ENCODE results near the gene HEPN1. TPM values are rescaled to one million over a fixed set of nuclear protein-coding genes. Genes with fewer than 3 reads are reported as not detected.

Gene HEPN1
- total and polyA plus RNA-seq, 9 of the 15 experiments (the other 6 are each of a cell fraction or from before 2014, with no cell fraction given): not detected

DNA sequence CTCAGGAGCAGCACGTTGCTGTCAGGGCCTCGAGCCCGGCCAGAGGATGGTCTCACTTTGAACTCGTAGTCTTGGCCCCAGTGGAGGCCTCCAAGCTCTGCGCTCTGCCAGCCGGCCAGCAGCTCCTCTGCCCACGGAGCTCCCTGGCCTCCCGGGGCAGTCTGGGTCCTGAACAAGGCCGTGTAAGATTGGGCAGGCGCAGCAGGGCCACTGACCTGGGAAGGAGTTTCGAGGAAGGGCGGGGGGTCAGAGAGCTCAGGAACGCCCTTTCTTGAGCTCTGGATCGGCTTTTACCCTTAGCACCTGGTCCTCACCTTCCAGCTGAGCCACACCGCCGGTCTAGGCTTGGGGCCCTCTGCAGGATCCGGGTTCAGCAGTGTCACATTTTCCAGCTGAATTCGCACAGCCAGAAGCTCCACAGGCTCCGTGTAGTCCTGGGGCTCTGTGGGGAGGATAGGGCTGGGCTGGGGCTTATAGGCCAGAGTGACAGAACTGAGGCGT is 23.5 kb upstream of the HEPN1 start:
- in situ Hi-C loops (cut with MboI) (no loop called here), intact Hi-C loops (cut with micrococcal nuclease) (no loop called here)
- ATAC-seq (peak; percentile 34), DNase-seq (ENCODE audit: extremely low read depth in 1 of 4, low spot score in 3 of 4) (no peak), FAIRE-seq (no peak)
- no peaks in the 10 kb centered on the region for H3K9me3 ChIP-seq (replicated peaks; ENCODE audit: control insufficient read depth, insufficient read depth, low read depth, low read length)
- 0 out of 2 replicates have a peak, but pooled peaks cover 4% of the 10 kb centered on the region for H4K20me1 ChIP-seq (replicated peaks; ENCODE audit: control insufficient read depth, insufficient read depth, low read length)
- H3K9ac ChIP-seq (ENCODE audit: insufficient read depth in 1 of 2, low read depth in 2 of 2, low read length in 2 of 2): no peak overlapping the region
- ChIA-PET POLR2A (interaction anchor here (1.3 kb wide), 1 partner anchor 14 kb away, joined by 4 read pairs; no protein-coding TSS in a partner anchor), CTCF (ENCODE audit: low intra/inter-chr PET ratio) (no interaction called here)
- H3K9me1 ChIP-seq (ENCODE audit: control insufficient read depth, insufficient read depth, low read length): peaks cover 2% of the 10 kb centered on the region
- BruUV-seq (replicated peaks): no TSS peak
- no peaks in the 10 kb centered on the region for H3K79me2 ChIP-seq (ENCODE audit: control insufficient read depth, insufficient read depth, low read length)
- H3K4me2 ChIP-seq (ENCODE audit: insufficient read depth, low read length): no peak overlapping the region
- H3K4me3 ChIP-seq: no peak overlapping the region
- no peaks in the 10 kb centered on the region for H3K4me1 ChIP-seq (replicated peaks in 1 of 2; ENCODE audit: control insufficient read depth in 2 of 2, insufficient read depth in 2 of 2, low read length in 2 of 2)
- H3K36me3 ChIP-seq (ENCODE audit: control insufficient read depth, insufficient read depth, low read length): no peaks in the 10 kb centered on the region
- no peak overlapping the region for H2AFZ ChIP-seq (ENCODE audit: low read depth, low read length)
- TF ChIP-seq FOXM1 (IDR thresholded peaks at IDR 0.05; ENCODE audit: low read depth) (no peak), FOXM1 (CRISPR knock-in tag; IDR thresholded peaks at IDR 0.05; ENCODE audit: low read depth) (no peak), ZBTB12 (CRISPR knock-in tag; IDR thresholded peaks at IDR 0.05) (no peak), XRCC3 (IDR thresholded peaks at IDR 0.05) (no peak), MEF2A (IDR thresholded peaks at IDR 0.05; ENCODE audit: control insufficient read depth, low read depth, low read length) (no peak), KHSRP (IDR thresholded peaks at IDR 0.05) (no peak), BMI1 (IDR thresholded peaks at IDR 0.05; ENCODE audit: low read length) (no peak), ZFPM2 (CRISPR knock-in tag; IDR thresholded peaks at IDR 0.05) (no peak)
- TF ChIP-seq, protein P1, sequence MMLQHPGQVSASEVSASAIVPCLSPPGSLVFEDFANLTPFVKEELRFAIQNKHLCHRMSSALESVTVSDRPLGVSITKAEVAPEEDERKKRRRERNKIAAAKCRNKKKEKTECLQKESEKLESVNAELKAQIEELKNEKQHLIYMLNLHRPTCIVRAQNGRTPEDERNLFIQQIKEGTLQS (IDR thresholded peaks at IDR 0.05): no peak
- TF ChIP-seq, protein P1 (CRISPR knock-in tag; conservative IDR thresholded peaks at IDR 0.05): no peak
- H3K27ac ChIP-seq (ENCODE audit: extremely low read depth, low read depth, low read length): no peak overlapping the region
- H3K27me3 ChIP-seq (ENCODE audit: control insufficient read depth in 2 of 2, insufficient read depth in 2 of 2, low read length in 2 of 2): peaks cover 20 to 70% of the 10 kb centered on the region in 2 experiments
- WGBS (ENCODE audit: insufficient coverage, low coverage, missing lambda C conversion rate): 4% methylated on average over 20 of the region's 20 CpGs

Data from K562 (cell line).